IPS DF 6.9 (cell line): ENCODE data around the gene ANAPC2.

ENCODE experiments used
- DNase-seq: peaks from one replicate; pipeline ENCODE4 v3.0.0-alpha.2; 2013; ENCODE audit warnings: low read depth, low spot score
- H3K27ac ChIP-seq: one replicate; pipeline ENCODE4 v1.5.1; 2013; ENCODE audit warnings: low read length, control low read depth
- H3K27me3 ChIP-seq: 2 replicates; pipeline ENCODE4 v1.6.1; 2013; ENCODE audit warnings: mild to moderate bottlenecking, low read length; ENCODE audit not compliant: control insufficient read depth, insufficient read depth
- H3K36me3 ChIP-seq: 2 replicates; pipeline ENCODE4 v1.6.1; 2013; ENCODE audit warnings: low read length; ENCODE audit not compliant: control insufficient read depth, insufficient read depth
- H3K4me1 ChIP-seq: 2 replicates; pipeline ENCODE4 v1.6.1; 2013; ENCODE audit warnings: low read length; ENCODE audit not compliant: control insufficient read depth, insufficient read depth
- H3K4me3 ChIP-seq: 2 replicates; pipeline ENCODE4 v1.5.1; 2013; ENCODE audit warnings: mild to moderate bottlenecking, low read length
- H3K9me3 ChIP-seq: 2 replicates; pipeline ENCODE4 v1.6.1; 2013; ENCODE audit warnings: low read length, inconsistent platforms; ENCODE audit not compliant: control insufficient read depth, insufficient read depth
- WGBS: extraction: QIAGEN DNeasy Blood & Tissue Kit; methylation state at CpG from one replicate; pipeline ENCODE4 v1.1.7; 2013; ENCODE audit warnings: mixed read lengths, missing lambda C conversion rate; ENCODE audit not compliant: insufficient read length, insufficient coverage; 5-methylcytosine and 5-hydroxymethylcytosine counted together

ANAPC2 gene

GRCh38 chr9:137148661-137149060 lies 39.7 kb downstream of the ANAPC2 start:
- H3K9me3 ChIP-seq = no peaks in the 10 kb centered on the region
- WGBS = no CpG with 5 or more reads among the region's 19 CpGs
- H3K27me3 ChIP-seq = no peaks in the 10 kb centered on the region
- H3K4me3 ChIP-seq = no peak overlapping the region
- peaks cover 3% of the 10 kb centered on the region; the same call in 1 of the 2 replicates for H3K4me1 ChIP-seq
- DNase-seq = no peak
- H3K27ac ChIP-seq = no peak overlapping the region
- no peaks in the 10 kb centered on the region for H3K36me3 ChIP-seq

- no peak for DNase-seq
- Histone ChIP-seq H3K27me3 (no peaks in the 10 kb centered on the region), H3K4me1 (peaks cover 3% of the 10 kb centered on the region; the same call in 1 of the 2 replicates), H3K27ac (no peak overlapping the region), H3K36me3 (no peaks in the 10 kb centered on the region), H3K9me3 (no peaks in the 10 kb centered on the region), H3K4me3 (no peak overlapping the region)
- WGBS = no CpG with 5 or more reads among the region's 27 CpGs
These were observed 40.1 kb downstream of the ANAPC2 start for GRCh38 chr9:137148242-137148641.

GRCh38 chr9:137147793-137148160 lies 40.6 kb downstream of the ANAPC2 start:
- no peak overlapping the region for H3K27ac ChIP-seq
- no CpG with 5 or more reads among the region's 24 CpGs for WGBS
- DNase-seq = no peak
- H3K27me3 ChIP-seq = no peaks in the 10 kb centered on the region
- H3K9me3 ChIP-seq = no peaks in the 10 kb centered on the region
- no peak overlapping the region for H3K4me3 ChIP-seq
- H3K4me1 ChIP-seq = peaks cover 3% of the 10 kb centered on the region; the same call in 1 of the 2 replicates
- no peaks in the 10 kb centered on the region for H3K36me3 ChIP-seq

GRCh38 chr9:137147091-137147792 lies 41.1 kb downstream of the ANAPC2 start:
- Histone ChIP-seq H3K27me3 (no peaks in the 10 kb centered on the region), H3K4me1 (peaks cover 3% of the 10 kb centered on the region; the same call in 1 of the 2 replicates), H3K27ac (no peak overlapping the region), H3K36me3 (no peaks in the 10 kb centered on the region), H3K4me3 (no peak overlapping the region), H3K9me3 (no peaks in the 10 kb centered on the region)
- no peak for DNase-seq
- WGBS = no CpG with 5 or more reads among the region's 26 CpGs

GRCh38 chr9:137146527-137146918 lies 41.8 kb downstream of the ANAPC2 start:
- Histone ChIP-seq H3K27ac (no peak overlapping the region), H3K4me3 (no peak overlapping the region), H3K9me3 (no peaks in the 10 kb centered on the region), H3K36me3 (no peaks in the 10 kb centered on the region), H3K27me3 (no peaks in the 10 kb centered on the region), H3K4me1 (peaks cover 3% of the 10 kb centered on the region; the same call in 1 of the 2 replicates)
- DNase-seq = no peak
- WGBS = no CpG with 5 or more reads among the region's 9 CpGs

GRCh38 chr9:137145731-137146526 lies 42.4 kb downstream of the ANAPC2 start:
- Histone ChIP-seq H3K27me3 (no peaks in the 10 kb centered on the region; the same call in 1 of the 2 replicates), H3K9me3 (no peaks in the 10 kb centered on the region), H3K4me1 (peaks cover 3% of the 10 kb centered on the region; the same call in 1 of the 2 replicates), H3K27ac (no peak overlapping the region), H3K36me3 (no peaks in the 10 kb centered on the region), H3K4me3 (no peak overlapping the region)
- no peak for DNase-seq
- no CpG with 5 or more reads among the region's 49 CpGs for WGBS

GRCh38 chr9:137143459-137143858 lies 44.9 kb downstream of the ANAPC2 start:
- no peak for DNase-seq
- H3K36me3 ChIP-seq = no peaks in the 10 kb centered on the region
- no CpG with 5 or more reads among the region's 4 CpGs for WGBS
- H3K9me3 ChIP-seq = no peaks in the 10 kb centered on the region
- H3K4me1 ChIP-seq = peaks cover 7% of the 10 kb centered on the region
- H3K27me3 ChIP-seq = peaks cover 18% of the 10 kb centered on the region
- no peak overlapping the region for H3K27ac ChIP-seq
- H3K4me3 ChIP-seq = no peak overlapping the region

GRCh38 chr9:137141976-137142936 lies 46.1 kb downstream of the ANAPC2 start:
- no CpG with 5 or more reads among the region's 24 CpGs for WGBS

GRCh38 chr9:137141050-137141810 lies 47.1 kb downstream of the ANAPC2 start:
- H3K36me3 ChIP-seq = no peaks in the 10 kb centered on the region
- no peak for DNase-seq
- no peak overlapping the region for H3K27ac ChIP-seq
- peaks cover 5% of the 10 kb centered on the region; the same call in 1 of the 2 replicates for H3K4me1 ChIP-seq
- H3K9me3 ChIP-seq = no peaks in the 10 kb centered on the region
- H3K27me3 ChIP-seq = peaks cover 24% of the 10 kb centered on the region
- no CpG with 5 or more reads among the region's 17 CpGs for WGBS
- no peak overlapping the region for H3K4me3 ChIP-seq

More at GRCh38 chr9:137141976-137142936, 46.1 kb downstream of the ANAPC2 start:
- peaks cover 6% of the 10 kb centered on the region for H3K4me1 ChIP-seq
- no peaks in the 10 kb centered on the region for H3K9me3 ChIP-seq
- no peaks in the 10 kb centered on the region for H3K36me3 ChIP-seq
- peaks cover 22% of the 10 kb centered on the region for H3K27me3 ChIP-seq
- no peak overlapping the region for H3K4me3 ChIP-seq
- H3K27ac ChIP-seq = no peak overlapping the region
- no peak for DNase-seq
